ENCODE measurements around the gene TTC19. TPM values are rescaled to one million over a fixed set of nuclear protein-coding genes. Genes with fewer than 3 reads are reported as not detected.
"Not testable (repeated sequence)": the region's sequence is repeated elsewhere in the genome, so short reads cannot be mapped to it uniquely, and the experiment has no call there.

The TTC19 gene
- total and polyA plus RNA-seq, 8 donors, result 31.6 to 70.5 (median 59.9) TPM

DNA sequence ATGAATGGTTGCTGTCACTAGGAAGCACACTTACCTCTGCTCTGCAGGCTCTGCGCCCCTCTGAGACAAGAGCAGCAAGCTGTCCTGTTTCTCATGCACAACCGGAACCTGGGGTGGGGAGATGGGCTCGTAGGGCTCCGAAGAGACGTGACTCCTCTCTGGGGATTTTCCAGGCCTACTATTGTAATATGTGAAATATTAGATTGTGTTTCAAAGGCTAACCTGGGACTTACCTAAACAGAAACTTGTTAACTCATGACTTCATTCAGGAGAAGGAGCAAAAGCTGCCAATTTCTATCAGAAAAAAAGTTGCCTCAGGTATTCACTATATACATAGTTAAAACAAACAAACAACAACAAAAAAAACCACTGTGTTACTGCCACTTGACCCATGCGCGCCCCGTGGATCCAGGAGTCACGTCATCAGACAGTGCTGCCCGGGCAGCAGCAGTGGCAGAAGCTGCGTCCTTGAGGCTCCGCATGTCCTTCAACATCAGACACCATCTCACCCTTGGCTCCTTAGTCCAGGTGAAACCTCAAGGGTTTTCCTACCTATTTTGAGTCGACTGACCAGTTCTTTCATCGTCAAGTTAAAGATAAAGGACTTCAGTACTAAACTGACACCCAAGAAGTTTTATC, 49.3 kb downstream of the TTC19 start:
- TF ChIP-seq, protein P1, sequence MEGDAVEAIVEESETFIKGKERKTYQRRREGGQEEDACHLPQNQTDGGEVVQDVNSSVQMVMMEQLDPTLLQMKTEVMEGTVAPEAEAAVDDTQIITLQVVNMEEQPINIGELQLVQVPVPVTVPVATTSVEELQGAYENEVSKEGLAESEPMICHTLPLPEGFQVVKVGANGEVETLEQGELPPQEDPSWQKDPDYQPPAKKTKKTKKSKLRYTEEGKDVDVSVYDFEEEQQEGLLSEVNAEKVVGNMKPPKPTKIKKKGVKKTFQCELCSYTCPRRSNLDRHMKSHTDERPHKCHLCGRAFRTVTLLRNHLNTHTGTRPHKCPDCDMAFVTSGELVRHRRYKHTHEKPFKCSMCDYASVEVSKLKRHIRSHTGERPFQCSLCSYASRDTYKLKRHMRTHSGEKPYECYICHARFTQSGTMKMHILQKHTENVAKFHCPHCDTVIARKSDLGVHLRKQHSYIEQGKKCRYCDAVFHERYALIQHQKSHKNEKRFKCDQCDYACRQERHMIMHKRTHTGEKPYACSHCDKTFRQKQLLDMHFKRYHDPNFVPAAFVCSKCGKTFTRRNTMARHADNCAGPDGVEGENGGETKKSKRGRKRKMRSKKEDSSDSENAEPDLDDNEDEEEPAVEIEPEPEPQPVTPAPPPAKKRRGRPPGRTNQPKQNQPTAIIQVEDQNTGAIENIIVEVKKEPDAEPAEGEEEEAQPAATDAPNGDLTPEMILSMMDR (IDR thresholded peaks at IDR 0.05), result no peak
- no peaks in the 10 kb centered on the region for H3K27me3 ChIP-seq
- H3K36me3 ChIP-seq, result peaks cover 0 to 87% of the 10 kb centered on the region in 2 donors
- H3K27ac ChIP-seq, result no peak overlapping the region
- no peaks in the 10 kb centered on the region for H3K4me1 ChIP-seq
- no peak for DNase-seq
- no peak for ATAC-seq
- H3K9me3 ChIP-seq, result no peaks in the 10 kb centered on the region
- intact Hi-C loops (cut with DNase I), result no loop called here
- H3K4me3 ChIP-seq, result no peak overlapping the region

DNA sequence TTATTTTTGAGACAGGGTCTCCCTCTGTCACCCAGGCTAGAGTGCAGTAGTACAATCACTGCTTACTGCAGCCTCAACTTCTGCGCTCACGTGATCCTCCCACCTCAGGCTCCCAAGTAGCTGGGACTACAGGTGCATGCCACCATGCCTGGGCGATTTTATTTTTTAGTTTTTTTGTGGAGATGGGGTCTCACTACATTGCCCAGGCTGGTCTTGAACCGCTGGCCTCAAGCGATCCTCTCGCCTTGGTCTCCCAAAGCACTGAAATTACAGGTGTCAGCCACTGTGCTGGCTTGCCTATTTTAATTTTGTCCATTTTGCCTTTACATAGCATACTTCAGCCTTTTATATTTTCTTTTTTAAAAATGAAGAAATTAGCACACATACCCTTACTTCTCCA, 51.2 kb downstream of the TTC19 start:
- no peaks in the 10 kb centered on the region for H3K4me1 ChIP-seq
- no peaks in the 10 kb centered on the region for H3K9me3 ChIP-seq
- ATAC-seq (no peak), DNase-seq (no peak)
- intact Hi-C loops (cut with DNase I), result no loop called here
- H3K36me3 ChIP-seq, result peaks cover 0 to 87% of the 10 kb centered on the region in 2 donors
- H3K27ac ChIP-seq, result no peak overlapping the region
- TF ChIP-seq, protein P1 (IDR thresholded peaks at IDR 0.05), result no peak
- no peak overlapping the region for H3K4me3 ChIP-seq
- no peaks in the 10 kb centered on the region for H3K27me3 ChIP-seq

DNA sequence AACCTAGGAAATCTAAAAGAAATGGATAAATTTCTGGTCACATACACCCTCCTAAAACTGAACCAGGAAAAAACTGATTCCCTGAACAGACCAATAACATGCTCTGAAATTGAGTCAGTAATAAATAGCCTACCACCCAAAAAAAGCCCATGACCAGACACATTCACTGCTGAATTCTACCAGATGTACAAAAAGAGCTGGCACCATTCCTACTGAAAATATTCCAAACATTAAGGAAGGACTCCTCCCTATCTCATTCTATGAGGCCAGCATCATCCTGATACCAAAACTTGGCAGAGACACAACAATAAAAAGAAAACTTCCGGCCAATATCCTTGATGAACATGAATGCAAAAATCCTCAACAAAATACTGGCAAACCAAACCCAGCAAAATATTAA, 52.9 kb downstream of the TTC19 start:
- no peaks in the 10 kb centered on the region for H3K27me3 ChIP-seq
- TF ChIP-seq, protein P1 (IDR thresholded peaks at IDR 0.05), result no peak
- no peaks in the 10 kb centered on the region for H3K4me1 ChIP-seq
- no peak for ATAC-seq
- no peak for DNase-seq
- no peaks in the 10 kb centered on the region for H3K9me3 ChIP-seq
- intact Hi-C loops (cut with DNase I), result no loop called here
- no peak overlapping the region for H3K27ac ChIP-seq
- peaks cover 0 to 87% of the 10 kb centered on the region in 2 donors for H3K36me3 ChIP-seq
- H3K4me3 ChIP-seq, result no peak overlapping the region

DNA sequence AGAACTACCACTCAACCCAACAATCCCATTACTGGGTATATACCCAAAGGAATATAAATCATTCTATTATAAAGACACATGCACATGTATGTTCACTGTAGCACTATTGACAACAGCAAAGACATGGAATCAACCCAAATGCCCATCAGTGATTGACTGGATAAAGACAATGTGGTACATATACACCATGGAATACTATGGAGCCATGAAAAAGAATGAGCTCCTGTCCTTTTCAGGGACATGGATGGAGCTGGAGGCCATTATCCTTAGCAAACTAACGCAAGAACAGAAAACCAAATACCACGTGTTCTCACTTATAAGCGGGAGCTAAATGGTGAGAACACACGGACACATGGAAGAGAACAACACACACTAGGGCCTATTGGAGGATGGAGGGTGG, 55.5 kb downstream of the TTC19 start:
- intact Hi-C loops (cut with DNase I); H3K9me3 ChIP-seq; H3K27ac ChIP-seq; H3K4me1 ChIP-seq; H3K27me3 ChIP-seq; ATAC-seq; H3K4me3 ChIP-seq; DNase-seq: not testable (repeated sequence)
- H3K36me3 ChIP-seq, result peaks cover 0 to 94% of the 10 kb centered on the region in 2 donors

DNA sequence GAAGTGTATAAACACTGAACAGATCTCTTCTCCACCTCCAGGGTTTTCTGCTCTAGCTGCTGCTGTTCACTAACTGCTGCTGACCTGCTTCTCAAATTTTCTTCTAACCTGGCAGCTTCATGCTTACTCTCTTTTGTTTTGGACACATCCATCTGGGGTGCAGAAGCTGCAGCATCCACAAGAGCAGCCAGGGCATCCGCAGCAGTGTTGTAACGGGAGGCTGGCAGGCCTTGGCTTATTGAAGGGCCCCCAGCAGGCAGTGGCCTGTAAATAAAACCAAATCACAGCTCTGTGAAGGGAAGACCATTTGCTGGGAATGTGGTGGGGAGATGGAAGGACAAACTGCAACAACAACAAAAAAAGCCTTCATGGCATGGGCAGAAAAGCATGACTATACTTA, 62.0 kb downstream of the TTC19 start:
- H3K9me3 ChIP-seq, result no peaks in the 10 kb centered on the region
- no peak overlapping the region for H3K27ac ChIP-seq
- no peak overlapping the region for H3K4me3 ChIP-seq
- DNase-seq, result no peak
- H3K36me3 ChIP-seq, result peaks cover 0 to 99% of the 10 kb centered on the region in 2 donors
- H3K27me3 ChIP-seq, result no peaks in the 10 kb centered on the region
- no peaks in the 10 kb centered on the region for H3K4me1 ChIP-seq
- TF ChIP-seq, protein P1 (IDR thresholded peaks at IDR 0.05), result no peak
- intact Hi-C loops (cut with DNase I), result no loop called here
- ATAC-seq, result no peak

DNA sequence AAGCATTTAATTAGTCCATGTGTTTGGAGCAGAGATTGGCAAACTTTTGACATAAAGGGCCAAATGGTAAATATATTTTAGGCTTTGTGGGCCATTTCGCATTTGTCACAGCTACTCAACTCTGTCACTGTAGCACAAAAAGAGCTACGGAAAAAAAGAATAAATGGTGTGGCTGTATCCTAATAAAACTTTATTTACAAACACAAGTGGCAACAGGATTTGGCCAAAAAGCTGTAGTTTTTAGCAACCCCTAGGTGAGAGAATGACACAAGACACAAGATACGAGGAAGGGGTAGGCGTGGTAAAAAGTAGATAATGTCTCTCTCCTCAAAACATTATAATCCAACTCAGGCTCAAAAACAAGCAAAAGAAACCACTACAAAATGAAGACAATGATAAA, 66.5 kb downstream of the TTC19 start:
- no peak for DNase-seq
- Histone ChIP-seq H3K36me3 (peaks cover 0 to 100% of the 10 kb centered on the region in 2 donors), H3K4me3 (no peak overlapping the region), H3K27me3 (no peaks in the 10 kb centered on the region), H3K4me1 (no peaks in the 10 kb centered on the region), H3K9me3 (no peaks in the 10 kb centered on the region), H3K27ac (no peak overlapping the region)
- TF ChIP-seq, protein P1 (IDR thresholded peaks at IDR 0.05), result no peak
- intact Hi-C loops (cut with DNase I), result no loop called here
- ATAC-seq, result no peak

All from left lung (tissue), 10 donors.